ENCODE measurements around the gene LRRC61. TPM values are rescaled to one million over a fixed set of nuclear protein-coding genes. Genes with fewer than 3 reads are reported as not detected.
"Not testable (repeated sequence)": the region's sequence is repeated elsewhere in the genome, so short reads cannot be mapped to it uniquely, and the experiment has no call there.

LRRC61 gene
- total RNA-seq, 1 donor from 2014 or later = not detected

DNA sequence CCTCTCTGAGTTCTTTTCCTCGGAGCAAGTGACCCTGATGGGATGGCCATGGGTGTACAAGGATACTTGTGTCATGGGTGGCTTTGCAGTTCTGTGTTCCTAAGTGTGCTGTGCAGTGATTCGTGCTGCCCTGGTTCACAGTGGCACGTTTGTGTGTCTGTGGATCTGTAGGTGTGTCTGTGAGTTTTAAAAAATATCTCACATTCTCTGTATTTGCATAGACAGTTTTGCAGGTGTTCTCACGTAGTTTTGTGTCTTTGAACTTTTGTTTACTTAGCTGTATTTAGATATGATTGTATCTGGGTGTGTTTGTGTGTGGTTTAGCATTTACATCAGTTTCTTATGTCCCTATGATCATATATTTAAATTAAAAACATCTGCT is 59.7 kb downstream of the LRRC61 start:
- DNase-seq (ENCODE audit: extremely low spot score, unreplicated experiment) = no peak
- no peaks in the 10 kb centered on the region for H3K36me3 Mint-ChIP-seq (ENCODE audit: unreplicated experiment)
- no peaks in the 10 kb centered on the region for H3K27me3 Mint-ChIP-seq (ENCODE audit: unreplicated experiment)
- peaks cover 32% of the 10 kb centered on the region for H3K4me1 Mint-ChIP-seq (ENCODE audit: unreplicated experiment)
- H3K27ac Mint-ChIP-seq (ENCODE audit: unreplicated experiment) = peak overlapping the region; percentile 6
- no peak overlapping the region for H3K4me3 Mint-ChIP-seq (ENCODE audit: unreplicated experiment)
- TF ChIP-seq, protein P1, sequence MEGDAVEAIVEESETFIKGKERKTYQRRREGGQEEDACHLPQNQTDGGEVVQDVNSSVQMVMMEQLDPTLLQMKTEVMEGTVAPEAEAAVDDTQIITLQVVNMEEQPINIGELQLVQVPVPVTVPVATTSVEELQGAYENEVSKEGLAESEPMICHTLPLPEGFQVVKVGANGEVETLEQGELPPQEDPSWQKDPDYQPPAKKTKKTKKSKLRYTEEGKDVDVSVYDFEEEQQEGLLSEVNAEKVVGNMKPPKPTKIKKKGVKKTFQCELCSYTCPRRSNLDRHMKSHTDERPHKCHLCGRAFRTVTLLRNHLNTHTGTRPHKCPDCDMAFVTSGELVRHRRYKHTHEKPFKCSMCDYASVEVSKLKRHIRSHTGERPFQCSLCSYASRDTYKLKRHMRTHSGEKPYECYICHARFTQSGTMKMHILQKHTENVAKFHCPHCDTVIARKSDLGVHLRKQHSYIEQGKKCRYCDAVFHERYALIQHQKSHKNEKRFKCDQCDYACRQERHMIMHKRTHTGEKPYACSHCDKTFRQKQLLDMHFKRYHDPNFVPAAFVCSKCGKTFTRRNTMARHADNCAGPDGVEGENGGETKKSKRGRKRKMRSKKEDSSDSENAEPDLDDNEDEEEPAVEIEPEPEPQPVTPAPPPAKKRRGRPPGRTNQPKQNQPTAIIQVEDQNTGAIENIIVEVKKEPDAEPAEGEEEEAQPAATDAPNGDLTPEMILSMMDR (IDR thresholded peaks at IDR 0.05) = no peak
- H3K9me3 Mint-ChIP-seq (ENCODE audit: unreplicated experiment) = no peaks in the 10 kb centered on the region

- peaks cover 23% of the 10 kb centered on the region for H3K4me1 Mint-ChIP-seq (ENCODE audit: unreplicated experiment)
- no peaks in the 10 kb centered on the region for H3K9me3 Mint-ChIP-seq (ENCODE audit: unreplicated experiment)
- no peak for DNase-seq (ENCODE audit: extremely low spot score, unreplicated experiment)
- no peak overlapping the region for H3K4me3 Mint-ChIP-seq (ENCODE audit: unreplicated experiment)
- no peak overlapping the region for H3K27ac Mint-ChIP-seq (ENCODE audit: unreplicated experiment)
- H3K27me3 Mint-ChIP-seq (ENCODE audit: unreplicated experiment) = no peaks in the 10 kb centered on the region
- H3K36me3 Mint-ChIP-seq (ENCODE audit: unreplicated experiment) = no peaks in the 10 kb centered on the region
- TF ChIP-seq, protein P1 (IDR thresholded peaks at IDR 0.05) = no peak
Observed at GRCh38 chr7:150383710-150384397, 60.7 kb downstream of the LRRC61 start.

GRCh38 chr7:150384406-150385301 is 61.5 kb downstream of the LRRC61 start:
- no peak for DNase-seq (ENCODE audit: extremely low spot score, unreplicated experiment)
- TF ChIP-seq, protein P1 (IDR thresholded peaks at IDR 0.05) = no peak
- no peak overlapping the region for H3K4me3 Mint-ChIP-seq (ENCODE audit: unreplicated experiment)
- peaks cover 22% of the 10 kb centered on the region for H3K4me1 Mint-ChIP-seq (ENCODE audit: unreplicated experiment)
- no peaks in the 10 kb centered on the region for H3K9me3 Mint-ChIP-seq (ENCODE audit: unreplicated experiment)
- no peak overlapping the region for H3K27ac Mint-ChIP-seq (ENCODE audit: unreplicated experiment)
- H3K27me3 Mint-ChIP-seq (ENCODE audit: unreplicated experiment) = no peaks in the 10 kb centered on the region
- H3K36me3 Mint-ChIP-seq (ENCODE audit: unreplicated experiment) = no peaks in the 10 kb centered on the region

- TF ChIP-seq, protein P1 (IDR thresholded peaks at IDR 0.05) = no peak
- Mint-ChIP-seq H3K9me3 (ENCODE audit: unreplicated experiment) (no peaks in the 10 kb centered on the region), H3K27me3 (ENCODE audit: unreplicated experiment) (no peaks in the 10 kb centered on the region), H3K27ac (ENCODE audit: unreplicated experiment) (no peak overlapping the region), H3K4me1 (ENCODE audit: unreplicated experiment) (peaks cover 15% of the 10 kb centered on the region), H3K36me3 (ENCODE audit: unreplicated experiment) (no peaks in the 10 kb centered on the region), H3K4me3 (ENCODE audit: unreplicated experiment) (no peak overlapping the region)
- no peak for DNase-seq (ENCODE audit: extremely low spot score, unreplicated experiment)
Observed at GRCh38 chr7:150385302-150385723, 62.2 kb downstream of the LRRC61 start.

GRCh38 chr7:150385884-150386283 is 62.7 kb downstream of the LRRC61 start:
- not testable (repeated sequence) for DNase-seq (ENCODE audit: extremely low spot score, unreplicated experiment); H3K27me3 Mint-ChIP-seq (ENCODE audit: unreplicated experiment); H3K4me3 Mint-ChIP-seq (ENCODE audit: unreplicated experiment); H3K27ac Mint-ChIP-seq (ENCODE audit: unreplicated experiment); H3K36me3 Mint-ChIP-seq (ENCODE audit: unreplicated experiment); H3K9me3 Mint-ChIP-seq (ENCODE audit: unreplicated experiment)
- H3K4me1 Mint-ChIP-seq (ENCODE audit: unreplicated experiment) = peaks cover 13% of the 10 kb centered on the region

Other genes starting within 250 kb of the LRRC61 start
- gene ACTR3C, start 190 bp downstream of the LRRC61 start, total RNA-seq = not detected in 2 replicates
- gene RARRES2, start 18.3 kb downstream of the LRRC61 start, total RNA-seq = not detected in 2 replicates
- gene REPIN1, start 45.5 kb downstream of the LRRC61 start, total RNA-seq = 66.3 and 72.9 TPM in 2 replicates
- gene ZNF775, start 56.0 kb downstream of the LRRC61 start, total RNA-seq = 5.9 and 8.0 TPM in 2 replicates
- not detected in 2 replicates for gene GIMAP8, start 127.3 kb downstream of the LRRC61 start, total RNA-seq
- gene GIMAP7, start 191.5 kb downstream of the LRRC61 start, total RNA-seq = not detected in 2 replicates
- not detected in 2 replicates for gene GIMAP4, start 244.0 kb downstream of the LRRC61 start, total RNA-seq